Measurements from ENCODE around the gene KIF2A. TPM values are rescaled to one million over a fixed set of nuclear protein-coding genes. Genes with fewer than 3 reads are reported as not detected.

Gene KIF2A
- 333 TPM for total RNA-seq

GRCh38 chr5:62305715-62306322, at the start of gene KIF2A:
KIF2A (plus strand) TSS chr5:62306206; CDS start chr5:62306473, 267 bp downstream.

GRCh38 chr5:62403411-62404250, 97.6 kb downstream of the KIF2A start, which contains the start of gene DIMT1:
DIMT1 (minus strand) TSS chr5:62403905; CDS start chr5:62403772, 133 bp downstream.

GRCh38 chr5:62412549-62413329, 106.7 kb downstream of the KIF2A start, which contains the start of gene IPO11:
IPO11 (plus strand) TSS chr5:62412763; CDS start chr5:62437280, 24,517 bp downstream.

Other genes starting within 250 kb of the KIF2A start
- gene DIMT1, start 97.7 kb downstream of the KIF2A start, total RNA-seq: 17.8 TPM
- 42.3 TPM for gene IPO11, start 106.6 kb downstream of the KIF2A start, total RNA-seq

Measured in parietal lobe (tissue), 1 donor.